H1 (cell line): ENCODE results near the gene LIX1L. TPM values are rescaled to one million over a fixed set of nuclear protein-coding genes. Genes with fewer than 3 reads are reported as not detected.
A peak's percentile ranks its signal among the peaks of the same experiment; 100 is the strongest.

Experiments
- CTCF ChIA-PET: fragments of 300-600 bp; sonication (Branson Sonifier 250); formaldehyde crosslinking; loops from one replicate; lab custom pipeline; 2021; ENCODE audit not compliant: partially characterized antibody; lab: Charles Lee
- POLR2A ChIA-PET: fragments of 300-600 bp; sonication (Branson Sonifier 250); formaldehyde crosslinking; loops from one replicate; lab custom pipeline; 2021; ENCODE audit warnings: inconsistent platforms; ENCODE audit not compliant: partially characterized antibody; lab: Charles Lee
- DNase-seq, 2 experiments: peaks; one replicate each; pipeline versions ENCODE4 v3.0.0 to v3.0.0-alpha.2; 2010 to 2022; ENCODE audit warnings: low spot score in 2 of 2, low read depth in 1 of 2, mixed read lengths in 1 of 2
- FAIRE-seq: peaks from 2 replicates; lab custom pipeline; 2011; peaks lifted over from hg19 to GRCh38; lab: Jason Lieb, UNC
- H2AFZ ChIP-seq: 2 replicates; pipeline ENCODE4 v1.8.1; 2012; ENCODE audit warnings: low read length, inconsistent platforms
- H2AK5ac ChIP-seq: 2 replicates; pipeline ENCODE4 v1.6.1; 2013; ENCODE audit warnings: low read depth, low read length
- H2BK120ac ChIP-seq: replicated peaks from 2 replicates; pipeline ENCODE3; 2013; ENCODE audit warnings: low read depth, low read length, inconsistent platforms
- H2BK12ac ChIP-seq: 2 replicates; pipeline ENCODE4 v1.6.1; 2013; ENCODE audit warnings: low read depth, low read length
- H2BK15ac ChIP-seq: 2 replicates; pipeline ENCODE4 v1.6.1; 2013; ENCODE audit warnings: low read length
- H2BK20ac ChIP-seq: 2 replicates; pipeline ENCODE4 v1.6.1; 2013; ENCODE audit warnings: low read length
- H2BK5ac ChIP-seq: 2 replicates; pipeline ENCODE4 v1.6.1; 2013; ENCODE audit warnings: low read depth, low read length
- H3K14ac ChIP-seq: 2 replicates; pipeline ENCODE4 v1.6.1; 2013; ENCODE audit warnings: inconsistent platforms; ENCODE audit not compliant: insufficient read length
- H3K18ac ChIP-seq: 2 replicates; pipeline ENCODE4 v1.6.1; 2013; ENCODE audit warnings: low read length; ENCODE audit errors: extremely low read depth
- H3K23ac ChIP-seq: 2 replicates; pipeline ENCODE4 v1.6.1; 2013; ENCODE audit warnings: inconsistent platforms; ENCODE audit not compliant: insufficient read length
- H3K23me2 ChIP-seq: 2 replicates; pipeline ENCODE4 v1.6.1; 2013; ENCODE audit warnings: low read depth, low read length
- H3K27ac ChIP-seq: 2 replicates; pipeline ENCODE4 v1.6.1; 2011; ENCODE audit warnings: low read depth, low read length, inconsistent platforms
- H3K27me3 ChIP-seq, 4 experiments: replicated peaks in 1 of 4; 1 replicate in 1 of 4; 2 replicates in 3 of 4; pipeline versions ENCODE4 v1.6.1 to v1.8.1; 2011 to 2013; ENCODE audit warnings: low read length in 3 of 4, mild to moderate bottlenecking in 3 of 4, inconsistent platforms in 2 of 4, mixed read lengths in 2 of 4, moderate library complexity in 1 of 4; ENCODE audit not compliant: control insufficient read depth in 3 of 4, insufficient read depth in 3 of 4; ENCODE audit errors: extremely low read depth in 1 of 4
- H3K36me3 ChIP-seq, 4 experiments: 2 replicates each; pipeline versions ENCODE4 v1.6.1 to v1.8.1; 2011 to 2013; ENCODE audit warnings: mild to moderate bottlenecking in 4 of 4, low read length in 3 of 4, moderate library complexity in 2 of 4, control low read depth in 1 of 4, inconsistent platforms in 1 of 4; ENCODE audit not compliant: insufficient read depth in 4 of 4, control insufficient read depth in 2 of 4
- H3K4ac ChIP-seq: replicated peaks from 2 replicates; pipeline ENCODE3; 2013; ENCODE audit warnings: low read length, low read depth, mixed read lengths, inconsistent platforms; ENCODE audit not compliant: insufficient read length
- H3K4me1 ChIP-seq, 4 experiments: replicated peaks in 1 of 4; 1 replicate in 1 of 4; 2 replicates in 3 of 4; pipeline versions ENCODE4 v1.6.1 to v1.8.1; 2011 to 2013; ENCODE audit warnings: low read length in 3 of 4, inconsistent platforms in 2 of 4, mixed read lengths in 1 of 4; ENCODE audit not compliant: insufficient read depth in 4 of 4, control insufficient read depth in 3 of 4
- H3K4me2 ChIP-seq, 2 experiments: 2 replicates each; pipeline versions ENCODE4 v1.6.1 to v1.8.1; 2011 to 2013; ENCODE audit warnings: low read depth in 2 of 2, low read length in 2 of 2, control low read depth in 1 of 2, inconsistent platforms in 1 of 2, mild to moderate bottlenecking in 1 of 2; ENCODE audit not compliant: insufficient read depth in 1 of 2
- H3K4me3 ChIP-seq, 4 experiments: fragments of 200-600, 300-600 bp in 1 of 4; sonication (generic), shearing (Covaris generic), sonication (Bioruptor Twin) in 1 of 4; 2 replicates each; pipeline versions ENCODE4 v1.5.1 to v1.8.1; 2011 to 2016; ENCODE audit warnings: low read length in 4 of 4, low read depth in 3 of 4, control low read depth in 2 of 4, inconsistent platforms in 2 of 4, mild to moderate bottlenecking in 2 of 4, mixed read lengths in 1 of 4, moderate library complexity in 1 of 4; ENCODE audit not compliant: insufficient read depth in 2 of 4; ENCODE audit errors: extremely low read depth in 1 of 4
- H3K56ac ChIP-seq: replicated peaks from 2 replicates; pipeline ENCODE3; 2013; ENCODE audit warnings: low read depth, mild to moderate bottlenecking, mixed read lengths, low read length, inconsistent platforms; ENCODE audit not compliant: insufficient read length
- H3K79me1 ChIP-seq: 2 replicates; pipeline ENCODE4 v1.6.1; 2013; ENCODE audit warnings: low read depth, low read length, control low read depth
- H3K79me2 ChIP-seq, 2 experiments: 2 replicates each; pipeline versions ENCODE4 v1.6.1 to v1.8.1; 2012 to 2013; ENCODE audit warnings: low read length in 2 of 2, mild to moderate bottlenecking in 2 of 2, inconsistent platforms in 1 of 2; ENCODE audit not compliant: insufficient read depth in 2 of 2, control insufficient read depth in 1 of 2
- H3K9ac ChIP-seq, 4 experiments: replicated peaks in 1 of 4; 1 replicate in 1 of 4; 2 replicates in 3 of 4; pipeline versions ENCODE4 v1.6.1 to v1.8.1; 2011 to 2013; ENCODE audit warnings: low read depth in 3 of 4, low read length in 3 of 4, control low read depth in 2 of 4, mild to moderate bottlenecking in 2 of 4, moderate library complexity in 2 of 4, inconsistent platforms in 1 of 4; ENCODE audit errors: extremely low read depth in 1 of 4
- H3K9me3 ChIP-seq, 2 experiments: 2 replicates each; pipeline versions ENCODE4 v1.6.1 to v1.8.1; 2012 to 2013; ENCODE audit warnings: mild to moderate bottlenecking in 2 of 2, moderate library complexity in 2 of 2, control low read depth in 1 of 2, inconsistent platforms in 1 of 2, low read depth in 1 of 2, low read length in 1 of 2, mixed read lengths in 1 of 2; ENCODE audit not compliant: insufficient read depth in 2 of 2
- H4K20me1 ChIP-seq, 2 experiments: replicated peaks in 1 of 2; 2 replicates each; pipeline versions ENCODE3 to v1.8.1; 2011 to 2013; ENCODE audit warnings: inconsistent platforms in 2 of 2, low read length in 2 of 2, mild to moderate bottlenecking in 1 of 2; ENCODE audit not compliant: insufficient read depth in 2 of 2, control insufficient read depth in 1 of 2
- H4K5ac ChIP-seq: 2 replicates; pipeline ENCODE4 v1.6.1; 2013; ENCODE audit warnings: low read length, low read depth, mixed read lengths, inconsistent platforms; ENCODE audit not compliant: insufficient read length
- H4K8ac ChIP-seq: 2 replicates; pipeline ENCODE4 v1.8.0; 2013; ENCODE audit warnings: mild to moderate bottlenecking, moderate library complexity, low read length, inconsistent platforms; ENCODE audit not compliant: insufficient read depth; ENCODE audit errors: extremely low read depth
- H4K91ac ChIP-seq: replicated peaks from 2 replicates; pipeline ENCODE3; 2013; ENCODE audit warnings: low read length, mixed read lengths, inconsistent platforms; ENCODE audit not compliant: insufficient read length
- CHD2 ChIP-seq: IDR thresholded peaks from 2 replicates; pipeline ENCODE4 v1.6.1; 2012; ENCODE audit warnings: low read length, improper control_type of control experiment
- CTBP2 ChIP-seq: IDR thresholded peaks from 2 replicates; pipeline ENCODE4 v1.7.0; 2011; ENCODE audit warnings: borderline replicate concordance, mild to moderate bottlenecking, moderate library complexity, mixed read lengths, low read length; ENCODE audit not compliant: insufficient read depth, insufficient read length
- KDM1A ChIP-seq: fragments of 200-600, 300-600 bp; sonication (generic); IDR thresholded peaks from 2 replicates; pipeline ENCODE4 v1.7.1; 2016; ENCODE audit warnings: mild to moderate bottlenecking, low read length, borderline replicate concordance
- KDM4A ChIP-seq: IDR thresholded peaks from one replicate; pipeline ENCODE4 v1.7.1; 2012; ENCODE audit warnings: low read depth, mild to moderate bottlenecking, moderate library complexity, low read length, inconsistent platforms; ENCODE audit not compliant: severe bottlenecking
- MAX ChIP-seq: IDR thresholded peaks from 2 replicates; pipeline ENCODE4 v1.6.1; 2012; ENCODE audit warnings: inconsistent platforms
- POLR2A ChIP-seq, 2 experiments: IDR thresholded peaks; 1 replicate in 1 of 2; 2 replicates in 1 of 2; pipeline ENCODE4 v1.6.1; 2011; ENCODE audit warnings: low read depth in 2 of 2, low read length in 2 of 2, mild to moderate bottlenecking in 2 of 2; ENCODE audit errors: control extremely low read depth in 1 of 2
- SIN3A ChIP-seq, 2 experiments: IDR thresholded peaks in 1 of 2; conservative IDR thresholded peaks in 1 of 2; 2 replicates each; pipeline ENCODE4 v1.6.1; 2011 to 2012; ENCODE audit warnings: low read length in 2 of 2, improper control_type of control experiment in 1 of 2, low read depth in 1 of 2, mild to moderate bottlenecking in 1 of 2
- SUZ12 ChIP-seq: fragments of 200-600 bp; sonication (generic); IDR thresholded peaks from 2 replicates; pipeline ENCODE4 v1.6.1; 2012; ENCODE audit warnings: mild to moderate bottlenecking, inconsistent platforms, low read length, moderate library complexity, mixed read lengths
- WGBS, 2 experiments: shearing (Covaris generic) in 1 of 2; methylation state at CpG; one replicate each; pipeline versions ENCODE4 v1.1.6 to v1.1.7; 2013 to 2015; ENCODE audit warnings: low lambda C conversion rate in 2 of 2, mixed read lengths in 2 of 2, inconsistent platforms in 1 of 2, low coverage in 1 of 2, missing lambda C conversion rate in 1 of 2; ENCODE audit not compliant: insufficient replicate concordance in 2 of 2, insufficient coverage in 1 of 2, insufficient read length in 1 of 2; ENCODE audit errors: extremely low coverage in 1 of 2, missing lambda C conversion rate in 1 of 2; 5-methylcytosine and 5-hydroxymethylcytosine counted together
- long read RNA-seq, 2 experiments: library from RNA in 1 of 2; library from capped mRNA in 1 of 2; stranded (forward); transcript quantifications; one replicate each; pipeline ENCODE4 v2.0.0, GENCODE V29; 2021; ENCODE audit warnings: inconsistent platforms in 1 of 2
- polyA minus RNA-seq, 3 experiments: library from RNA; depleted of rRNA, polyadenylated mRNA; stranded (reverse); fragments of >200 nt; gene quantifications; 1 replicate in 2 of 3; 2 replicates in 1 of 3; pipeline ENCODE4 v1.2.3, GENCODE V29; 2011
- polyA plus RNA-seq, 7 experiments: library from polyadenylated mRNA; depleted of rRNA in 3 of 7; stranded (reverse) in 5 of 7; unstranded in 2 of 7; fragments of >200 nt in 5 of 7; fragments of 200-250 nt in 2 of 7; gene quantifications; 1 replicate in 5 of 7; 2 replicates in 1 of 7; 4 replicates in 1 of 7; pipeline versions ENCODE4 v1.2.1 to v1.2.3, GENCODE V29; 2011 to 2013; ENCODE audit warnings: missing spikeins in 2 of 7, mixed read lengths in 2 of 7
- total RNA-seq: library from RNA; stranded (reverse); fragmentation: NEBNext Ultra II Directional; extraction: Animal tissue kit (Norgen Biotek cat#: 25700); gene quantifications from 2 replicates; pipeline ENCODE4 v1.2.1, GENCODE V29; 2021

LIX1L gene
- total RNA-seq (2.9 and 3.0 TPM in 2 replicates), polyA plus RNA-seq (2011; rRNA removed) (3.7 and 3.8 TPM in 2 replicates), polyA minus RNA-seq (2011; rRNA and poly(A)+ RNA removed) (2.7 TPM in 2 replicates)
- polyA plus RNA-seq (2011; cell fraction: cytosol; rRNA removed): 2.9 TPM
- polyA plus RNA-seq (2011; cell fraction: nucleus; rRNA removed): 0.67 TPM
- 1.1 to 2.2 TPM (median 1.2 TPM) in 4 replicates for polyA plus RNA-seq (2012, experiment 1 of 2)
- 1.7 TPM for polyA plus RNA-seq (2012, experiment 2 of 2)
- 1.9 TPM for polyA plus RNA-seq (2013, experiment 1 of 2)
- polyA plus RNA-seq (2013, experiment 2 of 2): 2.0 TPM
- 1.7 TPM for polyA minus RNA-seq (2011; cell fraction: cytosol; rRNA and poly(A)+ RNA removed)
- 1.3 TPM for polyA minus RNA-seq (2011; cell fraction: nucleus; rRNA and poly(A)+ RNA removed)
- long read RNA-seq, experiment 1, partial matches to known transcripts: 0 of 1 reads
- long read RNA-seq, experiment 1, other reads (novel, unspliced or antisense): 1 of 1 reads
- long read RNA-seq, experiment 2: 0 reads

- Histone ChIP-seq H2BK12ac (no peak within 1 kb of the TSS), H4K20me1 (peaks cover 0 to 2% of the 10 kb centered on the region in 2 experiments), H3K4me3 (peak within 1 kb of the TSS; percentile 42 to 67 (median 52)), H3K4me1 (peaks cover 0 to 15% (median 9%) of the 10 kb centered on the region in 4 experiments; a peak in 6 of 7 replicates), H4K91ac (no peak within 1 kb of the TSS), H3K9me3 (no peaks in the 10 kb centered on the region), H3K4ac (no peak within 1 kb of the TSS), H3K27ac (no peak within 1 kb of the TSS), H2AK5ac (no peak within 1 kb of the TSS), H3K18ac (no peak within 1 kb of the TSS), H2AFZ (peak within 1 kb of the TSS; percentile 90), H3K79me2 (no peaks in the 10 kb centered on the region), H3K79me1 (no peaks in the 10 kb centered on the region), H2BK20ac (no peak within 1 kb of the TSS), H2BK5ac (no peak within 1 kb of the TSS), H2BK15ac (no peak within 1 kb of the TSS), H3K56ac (no peak within 1 kb of the TSS), H4K8ac (no peak within 1 kb of the TSS), H3K23me2 (peaks cover 22% of the 10 kb centered on the region), H2BK120ac (no peak within 1 kb of the TSS), H3K27me3 (peaks cover 17 to 66% (median 52%) of the 10 kb centered on the region in 4 experiments), H4K5ac (no peak within 1 kb of the TSS), H3K9ac (no peak within 1 kb of the TSS; a peak in 2 of 7 replicates), H3K4me2 (peak within 1 kb of the TSS; percentile 72 to 85), H3K36me3 (no peaks in the 10 kb centered on the region), H3K23ac (no peak within 1 kb of the TSS), H3K14ac (no peak within 1 kb of the TSS)
- FAIRE-seq (peak; percentile 62), DNase-seq (peak; percentile 83 to 93)
- ChIA-PET CTCF (interaction anchor here (0.6 to 3.4 kb wide), 13 partner anchors 9 to 112 kb away, joined by 3 to 18 read pairs (median 3); partner anchors contain the start of genes ITGA10, NUDT17 and RBM8A), POLR2A (interaction anchor here (0.6 to 5.3 kb wide), 8 partner anchors 10 to 82 kb away, joined by 3 to 31 read pairs (median 4); partner anchors contain the start of genes PEX11B, RBM8A and TXNIP)
- WGBS, 2 experiments: 2% methylated on average over 33 of the region's 60 CpGs; no CpG with 5 or more reads in 1 of the 2 experiments
- TF ChIP-seq CTBP2 (peak; percentile 39), KDM1A (peak; percentile 95), KDM4A (peak; percentile 54), MAX (0 out of 2 replicates have a peak, but pooled peaks have one; percentile 25), POLR2A (IDR thresholded peaks at IDR 0.05; ENCODE audit: control extremely low read depth in 1 of 2, low read depth in 2 of 2, low read length in 2 of 2) (no peak), SIN3A (conservative IDR thresholded peaks at IDR 0.05 in 1 of 2, IDR thresholded peaks at IDR 0.05 in 1 of 2; ENCODE audit: low read depth in 1 of 2, low read length in 2 of 2) (0 out of 4 replicates have a peak, but pooled peaks of 1 of the 2 experiments have one; percentile 45), CHD2 (peak; percentile 51; the same call in 1 of the 2 replicates), SUZ12 (peak; percentile 33; the same call in 1 of the 2 replicates)
Observed at GRCh38 chr1:145957443-145958319, at the start of gene LIX1L. Gene LIX1L (minus strand): TSS chr1:145958017. CDS start chr1:145957927, 90 bp downstream.
